Astrocyte (in vitro differentiated cells and primary cell): ENCODE measurements around the gene SPATA6L. TPM values are rescaled to one million over a fixed set of nuclear protein-coding genes. Genes with fewer than 3 reads are reported as not detected.

Source experiments
- DNase-seq: peaks from one replicate; pipeline ENCODE4 v3.0.0-alpha.2; 2010; ENCODE audit warnings: low read depth
- FAIRE-seq: peaks from 2 replicates; lab custom pipeline; 2011; peaks lifted over from hg19 to GRCh38; lab: Jason Lieb, UNC
- H2AFZ ChIP-seq: 2 replicates; pipeline ENCODE4 v1.6.0; 2012; ENCODE audit warnings: low read depth, low read length, inconsistent platforms
- H3K27ac ChIP-seq: 2 replicates; pipeline ENCODE4 v1.5.1; 2011; ENCODE audit warnings: low read depth, low read length, inconsistent platforms
- H3K27me3 ChIP-seq: 2 replicates; pipeline ENCODE4 v1.6.0; 2011; ENCODE audit warnings: low read length, inconsistent platforms; ENCODE audit not compliant: insufficient read depth
- H3K36me3 ChIP-seq: 2 replicates; pipeline ENCODE4 v1.5.1; 2011; ENCODE audit warnings: low read length, inconsistent platforms; ENCODE audit not compliant: insufficient read depth
- H3K4me1 ChIP-seq: 2 replicates; pipeline ENCODE4 v1.5.1; 2011; ENCODE audit warnings: low read length, inconsistent platforms; ENCODE audit not compliant: insufficient read depth
- H3K4me2 ChIP-seq: 2 replicates; pipeline ENCODE4 v1.6.0; 2012; ENCODE audit warnings: low read length, inconsistent platforms
- H3K4me3 ChIP-seq: 2 replicates; pipeline ENCODE4 v1.5.1; 2011; ENCODE audit warnings: low read depth, mild to moderate bottlenecking, low read length, inconsistent platforms; ENCODE audit not compliant: insufficient read depth
- H3K79me2 ChIP-seq: 2 replicates; pipeline ENCODE4 v1.6.0; 2012; ENCODE audit warnings: mild to moderate bottlenecking, low read length, inconsistent platforms; ENCODE audit not compliant: insufficient read depth
- H3K9ac ChIP-seq: 2 replicates; pipeline ENCODE4 v1.6.0; 2012; ENCODE audit warnings: mild to moderate bottlenecking, low read length, inconsistent platforms
- H3K9me3 ChIP-seq: 2 replicates; pipeline ENCODE4 v1.5.1; 2012; ENCODE audit warnings: low read depth, mild to moderate bottlenecking, low read length, inconsistent platforms; ENCODE audit not compliant: insufficient read depth
- H4K20me1 ChIP-seq: 2 replicates; pipeline ENCODE4 v1.6.0; 2012; ENCODE audit warnings: low read length, inconsistent platforms; ENCODE audit not compliant: insufficient read depth
- H3K27ac Mint-ChIP-seq: one replicate; pipeline ENCODE4 v1.8.0; 2021; ENCODE audit warnings: mild to moderate bottlenecking, mixed read lengths; ENCODE audit not compliant: unreplicated experiment
- H3K27me3 Mint-ChIP-seq: one replicate; pipeline ENCODE4 v1.8.0; 2021; ENCODE audit warnings: low read depth, mixed read lengths; ENCODE audit not compliant: unreplicated experiment
- H3K36me3 Mint-ChIP-seq: one replicate; pipeline ENCODE4 v1.8.0; 2021; ENCODE audit warnings: low read depth, mixed read lengths; ENCODE audit not compliant: unreplicated experiment
- H3K4me1 Mint-ChIP-seq: one replicate; pipeline ENCODE4 v1.8.0; 2021; ENCODE audit warnings: low read depth, mixed read lengths; ENCODE audit not compliant: unreplicated experiment
- H3K4me3 Mint-ChIP-seq: one replicate; pipeline ENCODE4 v1.8.0; 2021; ENCODE audit warnings: mild to moderate bottlenecking, moderate library complexity, mixed read lengths; ENCODE audit not compliant: unreplicated experiment
- H3K9me3 Mint-ChIP-seq: one replicate; pipeline ENCODE4 v1.8.0; 2021; ENCODE audit warnings: mild to moderate bottlenecking, mixed read lengths; ENCODE audit not compliant: unreplicated experiment
- EZH2 ChIP-seq: IDR thresholded peaks from 2 replicates; pipeline ENCODE4 v1.6.1; 2012; ENCODE audit warnings: mild to moderate bottlenecking, low read length, inconsistent platforms; ENCODE audit not compliant: insufficient read depth
- total RNA-seq: library from RNA; stranded (reverse); gene quantifications from 2 replicates; pipeline ENCODE4 v1.2.1, GENCODE V29; 2021
- TF ChIP-seq, protein P1 (sequence below): IDR thresholded peaks from 2 replicates; pipeline ENCODE4 v1.5.1; 2011; ENCODE audit warnings: low read depth, mild to moderate bottlenecking, inconsistent platforms, low read length, moderate library complexity; ENCODE audit not compliant: insufficient read depth

SPATA6L gene
- total RNA-seq, 1 donor from 2014 or later = 2.8 TPM

DNA sequence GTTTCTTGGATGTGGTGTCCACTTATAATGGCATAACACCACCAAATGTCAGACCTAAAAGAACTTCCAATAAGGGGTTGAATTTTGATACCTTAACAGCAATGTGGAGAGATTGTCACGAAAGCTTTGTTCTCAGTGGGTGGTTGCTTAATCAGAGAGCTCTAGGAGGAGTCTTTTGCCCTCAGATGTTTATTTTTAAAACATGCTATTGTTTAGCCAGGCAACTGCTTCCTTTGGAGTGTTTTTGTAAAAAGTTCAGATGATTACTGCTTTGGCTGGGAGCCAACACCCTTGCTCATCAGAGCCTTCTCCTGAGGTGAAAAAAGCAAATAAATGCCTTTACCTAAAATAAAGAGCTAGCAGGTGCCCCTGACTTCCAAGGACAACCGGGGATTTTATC is 111.0 kb downstream of the SPATA6L start:
- peaks cover 1% of the 10 kb centered on the region for H3K9me3 Mint-ChIP-seq

DNA sequence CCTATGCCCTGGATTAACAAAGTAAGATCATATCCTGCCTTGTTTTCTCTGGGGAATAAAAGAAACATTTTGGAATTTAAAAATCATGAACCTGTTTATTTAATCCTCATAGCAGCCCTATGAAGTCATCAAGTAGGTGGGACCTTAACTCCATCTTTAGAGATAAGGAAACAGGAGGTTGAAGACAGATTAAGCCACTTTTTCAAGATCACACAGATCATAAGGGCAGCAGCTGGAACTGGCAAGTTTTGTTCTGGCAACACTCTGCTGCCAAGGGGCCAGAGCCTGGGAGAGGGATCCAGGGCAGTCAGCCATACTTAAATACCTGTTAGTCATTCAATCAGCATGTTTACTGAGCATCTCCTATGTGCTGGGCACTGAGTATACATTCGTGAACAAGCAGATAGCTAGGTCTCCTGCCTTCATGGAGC is 112.3 kb downstream of the SPATA6L start:
- Histone ChIP-seq H3K4me3 (no peak overlapping the region), H3K9ac (no peak overlapping the region), H3K79me2 (no peaks in the 10 kb centered on the region), H2AFZ (no peak overlapping the region), H3K36me3 (no peaks in the 10 kb centered on the region), H3K4me1 (peaks cover 10% of the 10 kb centered on the region), H3K9me3 (no peaks in the 10 kb centered on the region), H4K20me1 (no peaks in the 10 kb centered on the region), H3K4me2 (no peak overlapping the region), H3K27ac (no peak overlapping the region), H3K27me3 (no peaks in the 10 kb centered on the region)
- TF ChIP-seq, protein P1, sequence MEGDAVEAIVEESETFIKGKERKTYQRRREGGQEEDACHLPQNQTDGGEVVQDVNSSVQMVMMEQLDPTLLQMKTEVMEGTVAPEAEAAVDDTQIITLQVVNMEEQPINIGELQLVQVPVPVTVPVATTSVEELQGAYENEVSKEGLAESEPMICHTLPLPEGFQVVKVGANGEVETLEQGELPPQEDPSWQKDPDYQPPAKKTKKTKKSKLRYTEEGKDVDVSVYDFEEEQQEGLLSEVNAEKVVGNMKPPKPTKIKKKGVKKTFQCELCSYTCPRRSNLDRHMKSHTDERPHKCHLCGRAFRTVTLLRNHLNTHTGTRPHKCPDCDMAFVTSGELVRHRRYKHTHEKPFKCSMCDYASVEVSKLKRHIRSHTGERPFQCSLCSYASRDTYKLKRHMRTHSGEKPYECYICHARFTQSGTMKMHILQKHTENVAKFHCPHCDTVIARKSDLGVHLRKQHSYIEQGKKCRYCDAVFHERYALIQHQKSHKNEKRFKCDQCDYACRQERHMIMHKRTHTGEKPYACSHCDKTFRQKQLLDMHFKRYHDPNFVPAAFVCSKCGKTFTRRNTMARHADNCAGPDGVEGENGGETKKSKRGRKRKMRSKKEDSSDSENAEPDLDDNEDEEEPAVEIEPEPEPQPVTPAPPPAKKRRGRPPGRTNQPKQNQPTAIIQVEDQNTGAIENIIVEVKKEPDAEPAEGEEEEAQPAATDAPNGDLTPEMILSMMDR = no peak
- no peak for TF ChIP-seq EZH2
- Mint-ChIP-seq H3K9me3 (peaks cover 1% of the 10 kb centered on the region), H3K36me3 (peaks cover 3% of the 10 kb centered on the region), H3K4me3 (no peak overlapping the region), H3K4me1 (peaks cover 9% of the 10 kb centered on the region), H3K27ac (no peak overlapping the region), H3K27me3 (peaks cover 2% of the 10 kb centered on the region)
- FAIRE-seq (no peak), DNase-seq (peak; percentile 68)

More for the DNA sequence above, 111.0 kb downstream of the SPATA6L start:
- H3K4me1 Mint-ChIP-seq = peaks cover 3% of the 10 kb centered on the region
- Histone ChIP-seq H3K4me2 (peak overlapping the region; percentile 7), H3K27ac (no peak overlapping the region), H3K79me2 (no peaks in the 10 kb centered on the region), H3K4me1 (peaks cover 10% of the 10 kb centered on the region), H2AFZ (no peak overlapping the region), H3K27me3 (no peaks in the 10 kb centered on the region), H3K4me3 (no peak overlapping the region), H3K9me3 (no peaks in the 10 kb centered on the region), H3K36me3 (no peaks in the 10 kb centered on the region), H4K20me1 (no peaks in the 10 kb centered on the region), H3K9ac (no peak overlapping the region)
- H3K4me3 Mint-ChIP-seq = no peak overlapping the region
- H3K36me3 Mint-ChIP-seq = peaks cover 3% of the 10 kb centered on the region
- peaks cover 2% of the 10 kb centered on the region for H3K27me3 Mint-ChIP-seq
- FAIRE-seq = no peak
- DNase-seq = peak; percentile 49
- TF ChIP-seq, protein P1 = no peak
- no peak for TF ChIP-seq EZH2
- H3K27ac Mint-ChIP-seq = no peak overlapping the region

DNA sequence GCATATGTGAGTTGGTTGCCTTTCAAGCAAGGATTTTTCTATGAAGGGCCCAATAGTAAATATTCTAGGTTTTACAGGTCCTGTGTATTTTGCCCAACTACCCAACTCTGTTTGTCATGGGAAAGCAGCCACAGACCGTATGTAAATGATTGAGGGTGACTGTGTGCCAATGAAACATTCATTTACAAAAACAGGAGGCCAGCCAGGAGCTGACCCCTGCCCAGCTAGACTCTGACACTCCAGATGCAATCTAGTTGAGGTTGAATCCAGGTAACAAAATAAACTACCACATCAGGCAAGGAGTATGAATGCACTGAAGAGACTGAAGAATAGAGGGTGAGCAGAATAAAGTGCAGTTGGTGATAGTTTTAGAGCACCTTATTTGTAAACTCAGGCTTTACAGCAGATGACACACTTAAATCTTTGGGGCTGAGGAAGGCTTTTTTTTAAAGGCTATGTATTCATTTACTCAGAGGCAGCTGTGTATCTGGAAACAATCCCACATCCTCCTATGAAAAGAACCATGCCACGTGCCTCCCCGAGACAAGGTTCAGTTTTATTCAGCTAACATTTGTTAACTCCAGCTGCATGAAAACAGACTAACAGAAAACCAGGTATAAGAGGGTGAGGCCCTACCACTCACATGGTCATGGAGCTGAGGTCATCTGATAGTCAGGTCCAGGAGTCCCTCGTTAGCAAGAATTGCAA is 115.3 kb downstream of the SPATA6L start:
- Mint-ChIP-seq H3K27me3 (peaks cover 2% of the 10 kb centered on the region), H3K27ac (no peak overlapping the region), H3K9me3 (peaks cover 1% of the 10 kb centered on the region), H3K36me3 (peaks cover 3% of the 10 kb centered on the region), H3K4me3 (no peak overlapping the region), H3K4me1 (peaks cover 18% of the 10 kb centered on the region)
- DNase-seq (no peak), FAIRE-seq (no peak)
- H2AFZ ChIP-seq = no peak overlapping the region
- TF ChIP-seq, protein P1 = no peak
- TF ChIP-seq EZH2 = no peak
- no peaks in the 10 kb centered on the region for H4K20me1 ChIP-seq
- no peaks in the 10 kb centered on the region for H3K36me3 ChIP-seq
- no peaks in the 10 kb centered on the region for H3K9me3 ChIP-seq
- H3K27me3 ChIP-seq = no peaks in the 10 kb centered on the region
- peaks cover 15% of the 10 kb centered on the region for H3K4me1 ChIP-seq
- H3K4me3 ChIP-seq = no peak overlapping the region
- no peak overlapping the region for H3K9ac ChIP-seq
- H3K79me2 ChIP-seq = no peaks in the 10 kb centered on the region
- H3K27ac ChIP-seq = no peak overlapping the region
- no peak overlapping the region for H3K4me2 ChIP-seq
